Endothelial cell of umbilical vein (primary cell): ENCODE measurements around the gene HBM. TPM values are rescaled to one million over a fixed set of nuclear protein-coding genes. Genes with fewer than 3 reads are reported as not detected.

ENCODE experiments used
- BruUV-seq: library from RNA; stranded (reverse); fragments of 400-500 nt; replicated peaks from 2 replicates; lab custom pipeline; 2021; lab: Mats Ljungman, UMichigan
- CTCF ChIA-PET: fragments of 300-600, 350-600 bp; sonication (Branson Sonifier 250); formaldehyde crosslinking; loops from one replicate; lab custom pipeline; 2021; ENCODE audit warnings: antibody characterized with exemption, inconsistent platforms; lab: Charles Lee
- POLR2A ChIA-PET: fragments of 300-600, 350-600 bp; sonication (Branson Sonifier 250); formaldehyde crosslinking; loops from one replicate; lab custom pipeline; 2021; ENCODE audit warnings: antibody characterized with exemption, inconsistent platforms; lab: Charles Lee
- DNase-seq: peaks from one replicate; pipeline ENCODE4 v3.0.0-alpha.2; 2011; ENCODE audit warnings: low read depth, low spot score
- FAIRE-seq: peaks from 2 replicates; lab custom pipeline; 2011; peaks lifted over from hg19 to GRCh38; lab: Jason Lieb, UNC
- H2AFZ ChIP-seq: 2 replicates; pipeline ENCODE4 v1.6.0; 2012; ENCODE audit warnings: low read depth, low read length, control low read depth, inconsistent platforms
- H3K27ac ChIP-seq: 2 replicates; pipeline ENCODE4 v1.5.1; 2011; ENCODE audit warnings: low read depth, mild to moderate bottlenecking, control low read depth, low read length, moderate library complexity; ENCODE audit not compliant: insufficient read depth
- H3K27me3 ChIP-seq, 2 experiments: 2 replicates each; pipeline versions ENCODE4 v1.6.0 to v1.6.1; 2011; ENCODE audit warnings: low read length in 2 of 2, mixed read lengths in 1 of 2; ENCODE audit not compliant: control insufficient read depth in 2 of 2, insufficient read depth in 2 of 2
- H3K36me3 ChIP-seq, 2 experiments: 2 replicates in 1 of 2; 3 replicates in 1 of 2; pipeline ENCODE4 v1.5.1; 2011; ENCODE audit warnings: low read length in 2 of 2, mild to moderate bottlenecking in 1 of 2, moderate library complexity in 1 of 2; ENCODE audit not compliant: control insufficient read depth in 2 of 2, insufficient read depth in 2 of 2; ENCODE audit errors: extremely low read depth in 1 of 2
- H3K4me1 ChIP-seq: 3 replicates; pipeline ENCODE4 v1.5.1; 2011; ENCODE audit warnings: mild to moderate bottlenecking, low read length; ENCODE audit not compliant: control insufficient read depth, insufficient read depth; ENCODE audit errors: extremely low read depth
- H3K4me2 ChIP-seq: 2 replicates; pipeline ENCODE4 v1.6.1; 2011; ENCODE audit warnings: low read length, control low read depth, mixed read lengths; ENCODE audit not compliant: insufficient read depth
- H3K4me3 ChIP-seq, 3 experiments: fragments of 200-600 bp in 1 of 3; sonication (generic), shearing (Covaris generic) in 1 of 3; replicated peaks in 1 of 3; 2 replicates each; pipeline ENCODE4 v1.5.1; 2011 to 2016; ENCODE audit warnings: control low read depth in 3 of 3, low read length in 3 of 3, mild to moderate bottlenecking in 2 of 3, inconsistent platforms in 1 of 3, low read depth in 1 of 3, moderate library complexity in 1 of 3; ENCODE audit not compliant: insufficient read depth in 1 of 3
- H3K79me2 ChIP-seq: 2 replicates; pipeline ENCODE4 v1.6.0; 2012; ENCODE audit warnings: low read length, inconsistent platforms; ENCODE audit not compliant: control insufficient read depth, insufficient read depth
- H3K9ac ChIP-seq: replicated peaks from 2 replicates; pipeline ENCODE3; 2011; ENCODE audit warnings: low read length, control low read depth; ENCODE audit not compliant: insufficient read depth; ENCODE audit errors: extremely low read depth
- H3K9me1 ChIP-seq: replicated peaks from 3 replicates; pipeline ENCODE4 v1.6.0; 2011; ENCODE audit warnings: mild to moderate bottlenecking, low read length; ENCODE audit not compliant: control insufficient read depth, insufficient read depth; ENCODE audit errors: extremely low read depth
- H3K9me3 ChIP-seq: replicated peaks from 2 replicates; pipeline ENCODE4 v1.5.1; 2012; ENCODE audit warnings: low read length, inconsistent platforms; ENCODE audit not compliant: control insufficient read depth, insufficient read depth
- H4K20me1 ChIP-seq: replicated peaks from 2 replicates; pipeline ENCODE3; 2011; ENCODE audit warnings: mild to moderate bottlenecking, low read length; ENCODE audit not compliant: control insufficient read depth, insufficient read depth; ENCODE audit errors: extremely low read depth
- EZH2 ChIP-seq: IDR thresholded peaks from 2 replicates; pipeline ENCODE4 v1.6.1; 2012; ENCODE audit warnings: borderline replicate concordance, low read depth, mild to moderate bottlenecking, moderate library complexity, low read length, inconsistent platforms; ENCODE audit not compliant: severe bottlenecking
- FOS ChIP-seq: IDR thresholded peaks from 2 replicates; pipeline ENCODE4 v1.6.1; 2011; ENCODE audit warnings: mild to moderate bottlenecking, low read length, moderate library complexity, borderline replicate concordance; ENCODE audit not compliant: insufficient read depth
- GATA2 ChIP-seq: IDR thresholded peaks from 2 replicates; pipeline ENCODE4 v1.7.0; 2011; ENCODE audit warnings: low read depth, mild to moderate bottlenecking, moderate library complexity, mixed read lengths, low read length; ENCODE audit not compliant: insufficient read length, insufficient read depth
- JUN ChIP-seq: IDR thresholded peaks from 2 replicates; pipeline ENCODE4 v1.6.1; 2011; ENCODE audit warnings: borderline replicate concordance, low read depth; ENCODE audit not compliant: insufficient read length, insufficient read depth
- MYC ChIP-seq: IDR thresholded peaks from one replicate; pipeline ENCODE4 v1.6.1; 2011; ENCODE audit warnings: mild to moderate bottlenecking, low read depth, low read length
- POLR2A ChIP-seq: IDR thresholded peaks from 2 replicates; pipeline ENCODE4 v1.6.1; 2012; ENCODE audit warnings: low read depth, mild to moderate bottlenecking, control low read depth, low read length
- POLR2AphosphoS5 ChIP-seq: IDR thresholded peaks from 2 replicates; pipeline ENCODE4 v1.6.1; 2012; ENCODE audit warnings: low read depth, mild to moderate bottlenecking, control low read depth, low read length, moderate library complexity; ENCODE audit not compliant: insufficient read depth
- dilution Hi-C: fragments of 300-500 bp; cut with MboI; formaldehyde crosslinking; loops from one replicate; pipeline ENCODE4 v1.15.0; 2019; ENCODE audit warnings: low sequenced_read_pairs; ENCODE audit not compliant: extremely low pct_ligation_motif_present
- intact Hi-C: fragments of 100-400 bp; cut with micrococcal nuclease; formaldehyde crosslinking; loops from one replicate; pipeline ENCODE4 v1.10.0; 2022
- polyA plus RNA-seq, 4 experiments: library from polyadenylated mRNA; depleted of rRNA in 3 of 4; stranded (reverse) in 3 of 4; unstranded in 1 of 4; fragments of >200 nt; gene quantifications; 2 replicates each; pipeline versions ENCODE4 v1.2.1 to v1.2.3, GENCODE V29; 2011 to 2012; ENCODE audit warnings: missing spikeins in 1 of 4
- total RNA-seq: library from RNA; stranded (reverse); gene quantifications from 2 replicates; pipeline ENCODE4 v1.2.3, GENCODE V29; 2021
- TF ChIP-seq, protein P1 (sequence below), 2 donors: IDR thresholded peaks; 1 replicate in 1 of 2; 2 replicates in 1 of 2; pipeline ENCODE4 v1.5.1; 2011; ENCODE audit warnings: low read length in 2 of 2, mild to moderate bottlenecking in 2 of 2, moderate library complexity in 2 of 2, control low read depth in 1 of 2, inconsistent platforms in 1 of 2, low read depth in 1 of 2; ENCODE audit not compliant: insufficient read depth in 1 of 2; ENCODE audit errors: extremely low read depth in 1 of 2
- TF ChIP-seq, protein P2 (sequence below): IDR thresholded peaks from 2 replicates; pipeline ENCODE4 v1.6.1; 2011; ENCODE audit not compliant: insufficient read depth, insufficient read length

HBM gene
- total and polyA plus RNA-seq, 2 donors (not counting 3 experiments of a cell fraction or from before 2014, with no cell fraction given) = not detected

DNA sequence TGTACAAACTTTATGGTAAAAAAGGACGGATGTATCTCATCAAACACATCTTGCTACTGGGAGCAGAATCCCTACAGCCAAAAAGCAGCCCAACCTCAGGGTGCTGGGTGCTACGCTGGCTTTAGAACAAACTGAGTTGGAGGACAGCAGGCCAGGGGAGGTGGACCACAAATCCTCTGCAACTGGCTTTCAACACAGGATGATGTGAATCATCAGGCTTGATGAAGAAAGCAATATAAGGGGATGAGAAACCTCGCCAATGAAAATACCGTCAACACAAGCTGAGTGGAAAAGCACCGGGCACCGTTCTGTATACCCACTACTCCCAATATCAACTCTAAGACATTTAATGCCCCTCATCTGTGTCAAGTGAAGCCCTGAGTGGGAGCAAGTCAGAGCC, 28.7 kb downstream of the HBM start:
- Histone ChIP-seq H3K27ac (no peak overlapping the region), H2AFZ (no peak overlapping the region), H3K9me1 (no peaks in the 10 kb centered on the region), H3K9ac (no peak overlapping the region), H3K27me3 (no peaks in the 10 kb centered on the region), H3K9me3 (no peaks in the 10 kb centered on the region), H3K4me1 (no peaks in the 10 kb centered on the region), H3K4me3 (no peak overlapping the region), H3K79me2 (no peaks in the 10 kb centered on the region), H3K4me2 (no peak overlapping the region), H4K20me1 (no peaks in the 10 kb centered on the region), H3K36me3 (peaks cover 22 to 53% of the 10 kb centered on the region in 2 experiments)
- DNase-seq = no peak
- intact Hi-C loops (no loop called here), dilution Hi-C loops (no loop called here)
- CTCF ChIA-PET = no interaction called here
- TF ChIP-seq JUN = no peak
- TF ChIP-seq EZH2 = no peak
- POLR2A ChIA-PET = no interaction called here
- no TSS peak for BruUV-seq
- FAIRE-seq = no peak

DNA sequence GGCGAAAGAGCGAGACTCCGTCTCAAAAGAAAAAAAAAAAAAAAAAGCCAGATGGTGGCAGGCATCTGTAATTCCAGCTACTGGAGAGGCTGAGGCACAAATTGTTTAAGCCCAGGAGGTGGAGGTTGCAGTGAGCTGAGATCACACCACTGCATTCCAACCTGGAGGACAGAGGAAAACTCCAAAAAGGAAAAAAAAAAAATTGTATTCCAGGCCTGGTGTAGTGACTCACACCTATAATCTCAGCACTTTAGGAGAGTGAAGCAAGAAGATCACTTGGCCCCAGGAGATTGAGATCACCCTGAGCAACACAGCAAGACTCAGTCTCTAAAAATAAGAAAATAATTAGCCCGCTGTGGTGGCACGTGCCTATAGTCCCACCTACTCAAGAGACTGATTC, 34.6 kb downstream of the HBM start:
- no peak overlapping the region for H3K4me3 ChIP-seq
- no peak for FAIRE-seq
- ChIA-PET CTCF (no interaction called here), POLR2A (no interaction called here)
- dilution Hi-C loops (no loop called here), intact Hi-C loops (no loop called here)
- H3K9ac ChIP-seq = no peak overlapping the region
- H3K9me1 ChIP-seq = no peaks in the 10 kb centered on the region
- no peak overlapping the region for H2AFZ ChIP-seq
- peaks cover 14 to 30% of the 10 kb centered on the region in 2 experiments for H3K36me3 ChIP-seq
- no peak overlapping the region for H3K27ac ChIP-seq
- no TSS peak for BruUV-seq
- no peaks in the 10 kb centered on the region for H3K27me3 ChIP-seq
- no peaks in the 10 kb centered on the region for H3K4me1 ChIP-seq
- peaks cover 2% of the 10 kb centered on the region for H3K79me2 ChIP-seq
- H3K9me3 ChIP-seq = no peaks in the 10 kb centered on the region
- no peaks in the 10 kb centered on the region for H4K20me1 ChIP-seq
- no peak for DNase-seq
- H3K4me2 ChIP-seq = no peak overlapping the region
- TF ChIP-seq POLR2AphosphoS5 (no peak), MYC (no peak), EZH2 (no peak), POLR2A (no peak), GATA2 (no peak), FOS (no peak), JUN (no peak)
- TF ChIP-seq, protein P1, sequence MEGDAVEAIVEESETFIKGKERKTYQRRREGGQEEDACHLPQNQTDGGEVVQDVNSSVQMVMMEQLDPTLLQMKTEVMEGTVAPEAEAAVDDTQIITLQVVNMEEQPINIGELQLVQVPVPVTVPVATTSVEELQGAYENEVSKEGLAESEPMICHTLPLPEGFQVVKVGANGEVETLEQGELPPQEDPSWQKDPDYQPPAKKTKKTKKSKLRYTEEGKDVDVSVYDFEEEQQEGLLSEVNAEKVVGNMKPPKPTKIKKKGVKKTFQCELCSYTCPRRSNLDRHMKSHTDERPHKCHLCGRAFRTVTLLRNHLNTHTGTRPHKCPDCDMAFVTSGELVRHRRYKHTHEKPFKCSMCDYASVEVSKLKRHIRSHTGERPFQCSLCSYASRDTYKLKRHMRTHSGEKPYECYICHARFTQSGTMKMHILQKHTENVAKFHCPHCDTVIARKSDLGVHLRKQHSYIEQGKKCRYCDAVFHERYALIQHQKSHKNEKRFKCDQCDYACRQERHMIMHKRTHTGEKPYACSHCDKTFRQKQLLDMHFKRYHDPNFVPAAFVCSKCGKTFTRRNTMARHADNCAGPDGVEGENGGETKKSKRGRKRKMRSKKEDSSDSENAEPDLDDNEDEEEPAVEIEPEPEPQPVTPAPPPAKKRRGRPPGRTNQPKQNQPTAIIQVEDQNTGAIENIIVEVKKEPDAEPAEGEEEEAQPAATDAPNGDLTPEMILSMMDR (IDR thresholded peaks at IDR 0.05; ENCODE audit: extremely low read depth in 1 of 2, insufficient read depth in 1 of 2, low read depth in 1 of 2, low read length in 2 of 2) = no peak
- TF ChIP-seq, protein P2, sequence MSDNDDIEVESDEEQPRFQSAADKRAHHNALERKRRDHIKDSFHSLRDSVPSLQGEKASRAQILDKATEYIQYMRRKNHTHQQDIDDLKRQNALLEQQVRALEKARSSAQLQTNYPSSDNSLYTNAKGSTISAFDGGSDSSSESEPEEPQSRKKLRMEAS = no peak
